Lung (tissue), 12 donors: ENCODE data around the gene MYO9A. TPM values are rescaled to one million over a fixed set of nuclear protein-coding genes. Genes with fewer than 3 reads are reported as not detected.

ENCODE experiments used
- ATAC-seq: fragments of 200-7000 bp; cut with Tn5 transposase; one replicate; pipeline ENCODE4 v1.9.1; 2020; ENCODE audit warnings: moderate number of reproducible peaks; ENCODE audit not compliant: insufficient read depth, low FRiP score
- DNase-seq, 3 donors: peaks; one replicate each; pipeline ENCODE4 v3.0.0-alpha.2; 2013 to 2017
- H3K27ac ChIP-seq, 2 donors: one replicate each; pipeline ENCODE4 v1.5.1; 2013; ENCODE audit warnings: mild to moderate bottlenecking in 2 of 2, moderate library complexity in 2 of 2, control low read depth in 1 of 2, inconsistent platforms in 1 of 2, low read depth in 1 of 2, low read length in 1 of 2
- H3K27me3 ChIP-seq, 3 donors: one replicate each; pipeline ENCODE4 v1.5.1; 2013; ENCODE audit warnings: low read length in 2 of 3; ENCODE audit not compliant: control insufficient read depth in 3 of 3, insufficient read depth in 3 of 3
- H3K36me3 ChIP-seq, 4 donors: one replicate each; pipeline ENCODE4 v1.5.1; 2013; ENCODE audit warnings: low read length in 4 of 4, mild to moderate bottlenecking in 1 of 4, moderate library complexity in 1 of 4; ENCODE audit not compliant: control insufficient read depth in 4 of 4, insufficient read depth in 4 of 4
- H3K4me1 ChIP-seq, 5 donors: one replicate each; pipeline ENCODE4 v1.5.1; 2013; ENCODE audit warnings: low read length in 5 of 5, mild to moderate bottlenecking in 2 of 5, moderate library complexity in 1 of 5; ENCODE audit not compliant: control insufficient read depth in 5 of 5, insufficient read depth in 5 of 5
- H3K4me3 ChIP-seq: one replicate; pipeline ENCODE4 v1.5.1; 2013; ENCODE audit warnings: mild to moderate bottlenecking, control low read depth, moderate library complexity
- H3K9ac ChIP-seq, 2 donors: one replicate each; pipeline ENCODE4 v1.5.1; 2013; ENCODE audit warnings: low read length in 2 of 2, control low read depth in 1 of 2; ENCODE audit not compliant: insufficient read depth in 1 of 2
- H3K9me3 ChIP-seq, 4 donors: one replicate each; pipeline ENCODE4 v1.5.1; 2013; ENCODE audit warnings: low read length in 3 of 4, mild to moderate bottlenecking in 1 of 4, moderate library complexity in 1 of 4; ENCODE audit not compliant: control insufficient read depth in 4 of 4, insufficient read depth in 3 of 4
- CTCF ChIP-seq: IDR thresholded peaks from 2 replicates; pipeline ENCODE4 v1.5.1; 2012; ENCODE audit warnings: mild to moderate bottlenecking; ENCODE audit errors: control extremely low read depth, extremely low read depth
- WGBS, 2 donors: extraction: QIAGEN DNeasy Blood & Tissue Kit; methylation state at CpG; one replicate each; pipeline ENCODE4 v1.1.7; 2013; 5-methylcytosine and 5-hydroxymethylcytosine counted together
- polyA plus RNA-seq, 2 donors: library from polyadenylated mRNA; stranded (reverse); fragments of 200-250 nt; gene quantifications; one replicate each; pipeline ENCODE4 v1.2.1, GENCODE V29; 2013
- total RNA-seq, 2 donors: library from RNA; depleted of rRNA in 1 of 2; stranded (reverse); fragments of >200 nt in 1 of 2; gene quantifications; one replicate each; pipeline ENCODE4 v1.2.1, GENCODE V29; 2014 to 2021
- donor health status: control.
- donor health status: control.
- donor health status: Bipolar disorder and iron deficiency.
- donor health status: healthy.
- donor health status: DM: yes; HTN: yes; CAD: no.

The MYO9A gene
- total and polyA plus RNA-seq, 4 donors: 4.5 to 173 (median 34.4) TPM

GRCh38 chr15:71821547-71822129 lies 296.3 kb downstream of the MYO9A start:
- Histone ChIP-seq H3K9ac (no peak overlapping the region), H3K27me3 (no peaks in the 10 kb centered on the region), H3K9me3 (peaks cover 0 to 14% (median 9%) of the 10 kb centered on the region in 4 donors), H3K36me3 (peaks cover 10 to 29% (median 17%) of the 10 kb centered on the region in 4 donors), H3K27ac (no peak overlapping the region), H3K4me3 (no peak overlapping the region), H3K4me1 (peaks cover 0 to 33% (median 0%) of the 10 kb centered on the region in 5 donors)
- DNase-seq (no peak), ATAC-seq (no peak)
- 87 to 88% methylated on average over 5 of the region's 5 CpGs for WGBS, 2 donors
- TF ChIP-seq CTCF: no peak

GRCh38 chr15:71820127-71820526 lies 297.8 kb downstream of the MYO9A start:
- Histone ChIP-seq H3K4me1 (peaks cover 0 to 19% (median 0%) of the 10 kb centered on the region in 5 donors), H3K27me3 (no peaks in the 10 kb centered on the region), H3K4me3 (no peak overlapping the region), H3K9ac (no peak overlapping the region), H3K36me3 (peaks cover 4 to 24% (median 12%) of the 10 kb centered on the region in 4 donors), H3K27ac (no peak overlapping the region), H3K9me3 (peaks cover 0 to 14% (median 9%) of the 10 kb centered on the region in 4 donors)
- no peak for TF ChIP-seq CTCF
- ATAC-seq: no peak
- no peak for DNase-seq
- 96 to 98% methylated on average over 1 of the region's 1 CpG for WGBS, 2 donors

- no peak for DNase-seq
- H3K4me1 ChIP-seq: no peaks in the 10 kb centered on the region
- no peak for ATAC-seq
- no peak overlapping the region for H3K27ac ChIP-seq
- no peaks in the 10 kb centered on the region for H3K27me3 ChIP-seq
- H3K9me3 ChIP-seq: peaks cover 0 to 9% (median 8%) of the 10 kb centered on the region in 4 donors
- H3K36me3 ChIP-seq: peaks cover 3 to 10% (median 8%) of the 10 kb centered on the region in 4 donors
- TF ChIP-seq CTCF: no peak
- no peak overlapping the region for H3K4me3 ChIP-seq
- 97 to 98% methylated on average over 13 of the region's 13 CpGs for WGBS, 2 donors
- H3K9ac ChIP-seq: no peak overlapping the region
These were observed 300.6 kb downstream of the MYO9A start for GRCh38 chr15:71817351-71817750.

- TF ChIP-seq CTCF: no peak
- Histone ChIP-seq H3K36me3 (no peaks in the 10 kb centered on the region), H3K27ac (no peak overlapping the region), H3K27me3 (no peaks in the 10 kb centered on the region), H3K4me1 (no peaks in the 10 kb centered on the region), H3K9ac (no peak overlapping the region), H3K9me3 (peaks cover 0 to 2% (median 0%) of the 10 kb centered on the region in 4 donors), H3K4me3 (no peak overlapping the region)
- ATAC-seq (no peak), DNase-seq (no peak)
- 95 to 98% methylated on average over 3 of the region's 3 CpGs for WGBS, 2 donors
These were observed 302.6 kb downstream of the MYO9A start for GRCh38 chr15:71815301-71815700.
